Mucosa of descending colon (tissue), 3 donors: ENCODE results near the gene CZIB. TPM values are rescaled to one million over a fixed set of nuclear protein-coding genes. Genes with fewer than 3 reads are reported as not detected.

Experiments used
- ATAC-seq: fragments of 200-7000 bp; cut with Tn5 transposase; one replicate; pipeline ENCODE4 v1.9.1; 2020; ENCODE audit warnings: mild to moderate bottlenecking, moderate library complexity
- DNase-seq, 3 donors: peaks; one replicate each; pipeline ENCODE4 v3.0.0-alpha.2; 2020
- H3K36me3 ChIP-seq: fragments of 200-600 bp; one replicate; pipeline ENCODE4 v1.8.0; 2021; ENCODE audit warnings: low read depth, mild to moderate bottlenecking
- H3K4me1 ChIP-seq: fragments of 200-600 bp; one replicate; pipeline ENCODE4 v1.8.0; 2021; ENCODE audit warnings: low read depth, mild to moderate bottlenecking
- H3K4me3 ChIP-seq: fragments of 200-600 bp; one replicate; pipeline ENCODE4 v1.8.0; 2021; ENCODE audit warnings: mild to moderate bottlenecking
- H3K9me3 ChIP-seq: fragments of 200-600 bp; one replicate; pipeline ENCODE4 v1.8.0; 2021; ENCODE audit warnings: mild to moderate bottlenecking
- CTCF ChIP-seq: fragments of 200-600 bp; IDR thresholded peaks from one replicate; pipeline ENCODE4 v1.8.0; 2022; ENCODE audit warnings: antibody characterized with exemption, mild to moderate bottlenecking
- intact Hi-C, 2 donors: fragments of 100-400 bp; cut with DNase I in 1 of 2; cut with micrococcal nuclease in 1 of 2; formaldehyde crosslinking; loops; one replicate each; pipeline versions ENCODE4 v1.11.0 to v1.11.1; 2022; cut with DNase I, micrococcal nuclease
- total RNA-seq, 3 donors: library from RNA; stranded (reverse); fragmentation: NEBNext Ultra II Directional in 2 of 3; extraction: Animal tissue kit (Norgen Biotek cat#: 25700) in 2 of 3; gene quantifications; one replicate each; pipeline versions ENCODE4 v1.2.1 to v1.2.4, GENCODE V29; 2021 to 2023
- donor health status: DM: no; HTN: no; CAD: no; lungs with moderate emphysema.
- donor health status: DM: no; HTN: no; CAD: no.
- donor health status: DM: no; HTN: yes; CAD: no.

The CZIB gene
- total RNA-seq, 3 donors from 2014 or later, result 38.1 to 65.7 (median 40.6) TPM

- Histone ChIP-seq H3K4me3 (no peak overlapping the region), H3K9me3 (no peaks in the 10 kb centered on the region), H3K36me3 (no peaks in the 10 kb centered on the region), H3K4me1 (peaks cover 13% of the 10 kb centered on the region)
- intact Hi-C loops, result no loop called here
- ATAC-seq (no peak), DNase-seq (no peak)
- TF ChIP-seq CTCF, result no peak
Observed at GRCh38 chr1:53195246-53196016, 25.0 kb downstream of the CZIB start.

- no peak for ATAC-seq
- no peak for TF ChIP-seq CTCF
- intact Hi-C loops, result no loop called here
Observed at GRCh38 chr1:53190210-53190611, 30.2 kb downstream of the CZIB start.

GRCh38 chr1:53189061-53189460, 31.4 kb downstream of the CZIB start:
- intact Hi-C loops, result no loop called here
- Histone ChIP-seq H3K9me3 (no peaks in the 10 kb centered on the region), H3K36me3 (no peaks in the 10 kb centered on the region), H3K4me1 (peaks cover 6% of the 10 kb centered on the region), H3K4me3 (no peak overlapping the region)
- no peak for TF ChIP-seq CTCF
- ATAC-seq (no peak), DNase-seq (no peak)

More at GRCh38 chr1:53190210-53190611, 30.2 kb downstream of the CZIB start:
- DNase-seq, result no peak
- Histone ChIP-seq H3K4me1 (peaks cover 6% of the 10 kb centered on the region), H3K36me3 (no peaks in the 10 kb centered on the region), H3K9me3 (no peaks in the 10 kb centered on the region), H3K4me3 (no peak overlapping the region)

GRCh38 chr1:53188099-53188498, 32.3 kb downstream of the CZIB start:
- no peak for ATAC-seq
- H3K4me3 ChIP-seq, result no peak overlapping the region
- no peaks in the 10 kb centered on the region for H3K36me3 ChIP-seq
- no peak for TF ChIP-seq CTCF
- H3K9me3 ChIP-seq, result no peaks in the 10 kb centered on the region
- no peak for DNase-seq
- peaks cover 6% of the 10 kb centered on the region for H3K4me1 ChIP-seq
- intact Hi-C loops, result no loop called here

GRCh38 chr1:53187401-53187800, 33.0 kb downstream of the CZIB start:
- intact Hi-C loops, result no loop called here
- DNase-seq (no peak), ATAC-seq (no peak)
- Histone ChIP-seq H3K36me3 (no peaks in the 10 kb centered on the region), H3K4me3 (no peak overlapping the region), H3K9me3 (no peaks in the 10 kb centered on the region), H3K4me1 (peaks cover 9% of the 10 kb centered on the region)
- TF ChIP-seq CTCF, result no peak
